HG02798 (cell line): ENCODE measurements around the gene NPC1L1.
"Not testable (repeated sequence)": the region's sequence is repeated elsewhere in the genome, so short reads cannot be mapped to it uniquely, and the experiment has no call there.

Experiments used
- ATAC-seq: cut with Tn5 transposase; IDR thresholded peaks from one replicate; pipeline ENCODE4 v1.9.1; 2021; ENCODE audit warnings: mild to moderate bottlenecking; ENCODE audit not compliant: unreplicated experiment, poor library complexity

NPC1L1 gene

GRCh38 chr7:44512736-44513135, 28.4 kb downstream of the NPC1L1 start:
- ATAC-seq, result no peak

- ATAC-seq, result no peak
Observed at GRCh38 chr7:44511863-44512468, 29.2 kb downstream of the NPC1L1 start.

GRCh38 chr7:44511236-44511635, 29.9 kb downstream of the NPC1L1 start:
- no peak for ATAC-seq

- ATAC-seq, result no peak
Observed at GRCh38 chr7:44508328-44509030, 32.7 kb downstream of the NPC1L1 start.

- not testable (repeated sequence) for ATAC-seq
Observed at GRCh38 chr7:44506592-44507288, 34.4 kb downstream of the NPC1L1 start.

- no peak for ATAC-seq
Observed at GRCh38 chr7:44505595-44505994, 35.5 kb downstream of the NPC1L1 start.

- no peak for ATAC-seq
Observed at GRCh38 chr7:44498230-44498954, 42.7 kb downstream of the NPC1L1 start.

GRCh38 chr7:44497155-44498027, 43.7 kb downstream of the NPC1L1 start:
- ATAC-seq, result no peak

- no peak for ATAC-seq
Observed at GRCh38 chr7:44496385-44496784, 44.7 kb downstream of the NPC1L1 start.

- ATAC-seq, result no peak
Observed at GRCh38 chr7:44494960-44495359, 46.2 kb downstream of the NPC1L1 start.

GRCh38 chr7:44491229-44491628, 49.9 kb downstream of the NPC1L1 start:
- no peak for ATAC-seq

- peak; percentile 98 for ATAC-seq
Observed at GRCh38 chr7:44490351-44491200, 50.6 kb downstream of the NPC1L1 start, which contains the start of gene NUDCD3. Gene NUDCD3, minus strand, starts transcription at chr7:44490658. Its CDS starts 58 bp downstream, at chr7:44490600.

- ATAC-seq, result peak; percentile 15
Observed at GRCh38 chr7:44489955-44490350, 51.2 kb downstream of the NPC1L1 start.

GRCh38 chr7:44488955-44489354, 52.2 kb downstream of the NPC1L1 start:
- ATAC-seq, result no peak

GRCh38 chr7:44486693-44487092, 54.4 kb downstream of the NPC1L1 start:
- ATAC-seq, result no peak

- ATAC-seq, result no peak
Observed at GRCh38 chr7:44486001-44486400, 55.1 kb downstream of the NPC1L1 start.

GRCh38 chr7:44484482-44485313, 56.4 kb downstream of the NPC1L1 start:
- no peak for ATAC-seq
